HG03442 (cell line): ENCODE results near the gene STMN3.
"Not testable (repeated sequence)": the region's sequence is repeated elsewhere in the genome, so short reads cannot be mapped to it uniquely, and the experiment has no call there.

Experiments used
- ATAC-seq: cut with Tn5 transposase; IDR thresholded peaks from one replicate; pipeline ENCODE4 v1.9.1; 2021; ENCODE audit warnings: mild to moderate bottlenecking, moderate library complexity; ENCODE audit not compliant: unreplicated experiment

Gene STMN3

GRCh38 chr20:63639093-63639975, 13.9 kb downstream of the STMN3 start:
- no peak for ATAC-seq

DNA sequence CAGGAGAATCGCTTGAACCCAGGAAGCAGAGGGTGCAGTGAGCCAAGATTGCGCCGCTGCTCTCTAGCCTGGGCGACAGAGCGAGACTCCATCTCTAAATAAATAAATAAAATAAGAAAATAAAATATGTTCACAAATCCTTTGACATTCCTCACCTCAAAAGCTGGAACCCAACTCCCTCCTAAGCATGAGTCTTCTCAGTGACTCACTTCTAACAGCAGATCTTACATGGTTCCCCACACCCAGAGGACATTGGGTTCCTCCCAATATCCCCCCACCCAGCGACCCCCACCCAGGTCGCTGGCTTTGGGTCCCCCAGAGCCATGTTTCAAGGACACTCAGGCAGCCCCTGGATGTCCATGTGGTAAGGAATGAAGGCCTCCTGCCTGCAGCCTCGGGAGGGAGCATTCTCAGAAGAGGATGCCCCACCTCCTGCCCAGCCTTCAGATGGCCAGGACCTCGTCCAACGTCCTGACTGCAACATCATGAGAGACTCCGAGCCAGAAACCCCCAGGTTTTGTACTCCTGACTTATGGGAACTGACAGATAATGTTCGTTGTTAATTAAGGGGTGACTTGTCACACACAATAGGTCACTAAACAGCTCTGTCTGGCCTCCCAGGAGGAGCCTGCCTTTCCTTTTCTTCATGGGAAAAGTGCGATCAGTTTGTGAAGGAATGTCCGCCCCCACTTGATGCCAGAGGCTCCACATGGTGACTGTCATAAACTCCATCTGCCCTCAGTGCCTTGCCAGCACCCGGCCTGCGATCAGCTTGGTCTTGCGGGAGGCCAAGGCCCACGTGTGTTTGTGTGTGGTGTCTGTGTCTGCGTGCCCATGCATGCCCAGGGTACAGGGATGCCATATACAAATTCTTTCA, 16.2 kb downstream of the STMN3 start:
- no peak for ATAC-seq

DNA sequence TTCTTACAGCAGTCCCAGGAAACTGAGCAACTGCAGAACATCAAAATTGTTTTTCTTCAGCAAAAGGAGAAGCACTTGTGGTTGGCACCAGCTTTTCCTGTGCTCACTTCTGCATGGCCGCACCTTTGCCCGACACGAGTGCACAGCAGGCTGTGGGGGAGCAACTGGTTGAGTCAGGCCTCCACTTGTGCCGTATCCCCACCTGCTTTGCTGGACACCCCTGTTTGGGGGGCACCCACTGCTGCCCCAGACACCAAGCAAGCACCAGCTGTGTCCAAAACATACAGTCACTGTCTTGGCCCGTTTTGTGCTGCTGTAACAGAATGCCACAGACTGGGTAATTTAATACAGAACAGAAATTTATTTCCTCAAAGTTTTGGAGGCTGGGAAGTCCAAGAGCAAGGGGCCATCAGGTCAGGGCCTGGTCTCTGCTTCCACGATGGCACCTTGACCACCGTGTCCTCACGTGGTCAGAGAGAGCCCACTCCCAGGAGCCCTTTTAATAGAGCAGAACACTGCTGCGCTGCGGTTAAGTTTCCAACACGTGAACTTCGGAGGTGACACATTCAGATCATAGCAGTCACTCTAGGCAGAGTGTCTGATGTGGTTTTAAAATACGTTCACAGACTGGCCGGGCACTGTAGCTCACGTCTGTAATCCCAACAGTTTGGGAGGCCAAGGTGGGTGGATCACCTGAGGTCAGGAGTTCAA, 17.6 kb downstream of the STMN3 start:
- no peak for ATAC-seq

DNA sequence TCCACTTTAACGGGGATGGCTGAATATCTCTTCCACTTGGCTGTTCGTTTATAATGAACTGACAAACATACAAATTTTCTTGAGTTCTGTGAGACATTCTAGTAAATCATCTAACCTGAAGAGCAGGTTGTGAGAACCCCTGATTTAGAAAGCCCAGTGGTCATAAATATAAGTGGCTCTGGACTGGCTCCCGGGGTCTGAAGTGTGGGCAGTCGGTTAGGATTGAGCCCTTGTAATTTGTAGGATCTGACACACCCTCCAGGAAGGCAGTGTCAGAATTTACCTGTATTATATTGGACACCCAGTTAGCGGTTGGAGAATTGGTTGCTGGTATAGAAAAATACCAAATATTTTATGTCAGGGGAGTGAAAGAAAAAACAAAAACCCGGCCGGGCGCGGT, 19.5 kb downstream of the STMN3 start:
- ATAC-seq, result no peak

- ATAC-seq, result not testable (repeated sequence)
Measured at GRCh38 chr20:63631426-63631825, 21.8 kb downstream of the STMN3 start.

GRCh38 chr20:63630956-63631355, 22.3 kb downstream of the STMN3 start:
- ATAC-seq, result not testable (repeated sequence)

- ATAC-seq, result no peak
Measured at GRCh38 chr20:63628246-63628975, 24.8 kb downstream of the STMN3 start.

DNA sequence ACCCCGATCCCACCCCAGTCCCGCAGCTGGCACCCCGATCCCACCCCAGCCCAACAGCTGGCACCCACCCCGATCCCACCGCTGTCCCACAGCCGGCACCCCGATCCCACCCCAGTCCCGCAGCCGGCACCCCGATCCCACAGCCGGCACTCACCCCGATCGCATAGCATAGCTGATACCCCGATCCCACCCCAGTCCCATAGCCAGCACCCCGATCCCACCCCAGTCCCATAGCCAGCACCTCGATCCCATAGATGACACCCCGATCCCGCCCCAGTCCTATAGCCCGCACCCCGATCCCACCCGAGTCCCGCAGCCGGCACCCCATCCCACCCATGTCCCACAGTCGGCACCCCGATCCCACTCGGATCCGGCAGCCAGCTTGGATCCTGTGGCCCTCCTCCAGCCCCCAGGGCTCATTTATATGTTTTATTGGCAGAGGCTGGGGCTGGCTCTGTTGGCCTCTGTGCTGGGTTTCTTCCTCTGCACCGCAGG, 25.4 kb downstream of the STMN3 start:
- no peak for ATAC-seq

- ATAC-seq, result peak; percentile 76
Measured at GRCh38 chr20:63627129-63627750, 26.0 kb downstream of the STMN3 start.

DNA sequence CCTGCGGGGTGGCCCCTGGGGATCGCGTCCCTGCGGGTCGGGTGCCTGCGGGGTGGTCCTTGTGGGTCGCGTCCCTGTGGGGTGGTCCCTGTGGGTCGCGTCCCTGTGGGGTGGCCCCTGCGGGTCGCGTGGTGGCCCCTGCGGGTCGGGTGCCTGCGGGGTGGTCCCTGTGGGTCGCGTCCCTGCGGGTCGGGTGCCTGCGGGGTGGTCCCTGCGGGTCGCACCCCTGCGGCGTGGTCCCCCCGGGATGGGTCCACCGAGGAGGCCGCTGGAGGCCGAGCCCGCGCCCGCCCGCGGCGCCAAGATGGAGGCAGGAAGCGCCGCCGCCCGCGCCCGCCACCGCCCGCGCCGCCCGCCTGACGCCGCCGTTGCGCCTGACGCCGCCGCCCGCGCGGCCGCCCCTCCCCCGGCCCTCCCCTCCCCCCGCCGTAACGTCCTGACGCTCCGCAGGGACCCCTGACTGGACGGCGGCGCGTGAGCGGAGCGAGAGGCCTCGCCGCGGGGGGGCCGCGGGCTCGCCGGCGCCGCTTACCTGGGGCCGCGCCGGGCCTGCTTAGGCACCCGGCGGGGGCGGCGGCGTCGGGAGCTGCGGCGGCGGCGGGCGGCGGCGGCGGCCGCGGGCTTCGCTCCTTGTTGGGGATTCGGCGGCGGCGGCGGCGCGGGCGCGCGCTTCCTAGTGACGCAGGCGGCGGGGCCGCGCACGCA, 26.6 kb downstream of the STMN3 start, which contains the start of gene GMEB2:
Gene GMEB2 (minus strand): TSS at position 678 of the 705 bp plus-strand sequence. CDS start 7,704 bp downstream, outside the sequence.
- no peak for ATAC-seq

DNA sequence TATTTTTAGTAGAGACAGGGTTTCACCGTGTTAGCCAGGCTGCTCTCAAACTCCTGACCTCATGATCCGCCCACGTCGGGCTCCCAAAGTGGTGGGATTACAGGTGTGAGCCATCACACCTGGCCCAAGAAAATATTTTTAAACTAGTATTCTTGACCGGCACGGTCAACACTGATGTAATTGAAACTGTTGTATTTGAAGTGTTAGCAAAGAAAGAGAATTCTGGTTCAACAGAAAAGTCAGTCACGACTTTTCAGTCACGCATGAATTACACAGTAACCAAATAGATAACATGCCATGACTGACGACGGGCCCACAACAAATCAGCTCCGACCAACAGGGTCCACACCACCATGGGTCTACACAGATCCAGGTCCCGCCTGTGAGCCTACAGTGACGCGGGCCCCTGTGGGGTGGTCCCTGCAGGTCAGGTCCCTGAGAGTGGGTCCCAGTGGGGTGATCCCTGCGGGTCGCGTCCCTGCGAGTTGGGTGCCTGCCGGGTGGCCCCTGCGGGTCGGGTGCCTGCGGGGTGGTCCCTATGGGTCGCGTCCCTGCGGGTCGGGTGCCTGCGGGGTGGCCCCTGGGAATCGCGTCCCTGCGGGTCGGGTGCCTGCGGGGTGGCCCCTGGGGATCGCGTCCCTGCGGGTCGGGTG, 27.3 kb downstream of the STMN3 start:
- no peak for ATAC-seq

GRCh38 chr20:63624486-63624885, 28.7 kb downstream of the STMN3 start:
- no peak for ATAC-seq

GRCh38 chr20:63622732-63623131, 30.5 kb downstream of the STMN3 start:
- no peak for ATAC-seq

- no peak for ATAC-seq
Measured at GRCh38 chr20:63622096-63622495, 31.1 kb downstream of the STMN3 start.

GRCh38 chr20:63620991-63621390, 32.2 kb downstream of the STMN3 start:
- no peak for ATAC-seq

DNA sequence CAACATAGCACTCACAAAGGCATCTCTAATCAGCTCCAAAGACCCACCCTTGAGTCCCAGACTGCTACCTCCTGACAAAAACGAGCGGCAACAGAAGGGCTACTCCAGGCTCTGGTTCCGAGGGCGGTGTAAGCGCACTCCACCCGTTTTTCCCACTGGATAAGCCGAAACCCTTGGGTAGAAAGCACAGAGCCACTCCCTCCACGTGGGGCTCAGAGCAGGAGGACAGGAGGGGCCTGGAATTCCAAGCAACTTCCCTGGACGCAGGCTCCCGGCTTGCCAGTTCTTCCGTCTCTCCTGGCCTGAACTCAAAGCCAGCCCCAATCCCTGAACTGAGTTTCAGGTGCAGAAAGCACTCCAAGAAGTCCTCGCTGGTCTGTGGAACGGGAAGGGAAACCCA, 33.7 kb downstream of the STMN3 start:
- ATAC-seq, result no peak

DNA sequence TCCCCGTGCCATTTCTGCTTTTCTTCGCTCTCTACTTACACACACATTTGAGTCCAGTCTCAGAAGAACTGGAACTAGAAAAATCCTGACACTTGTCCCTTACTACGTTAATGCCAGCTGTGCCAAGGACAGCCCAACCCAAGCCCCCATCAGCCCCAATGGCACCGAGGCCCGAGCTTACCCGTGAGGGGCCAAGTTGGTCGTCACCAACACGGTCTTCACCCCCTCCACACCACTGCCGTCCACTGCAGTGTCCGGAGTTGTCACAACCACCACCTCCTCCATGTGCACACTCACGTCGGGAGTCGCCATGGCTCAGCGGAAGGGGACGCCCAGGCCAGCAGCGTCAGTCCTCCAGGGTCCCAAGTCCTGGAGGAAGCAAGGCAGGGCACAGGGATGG, 34.1 kb downstream of the STMN3 start:
- ATAC-seq, result no peak

- ATAC-seq, result no peak
Measured at GRCh38 chr20:63618291-63618980, 34.8 kb downstream of the STMN3 start.
